ENCODE results near the gene KRT40.

KRT40 gene

GRCh38 chr17:40950176-40950575 lies 34.0 kb downstream of the KRT40 start:
- DNase-seq: no peak

DNA sequence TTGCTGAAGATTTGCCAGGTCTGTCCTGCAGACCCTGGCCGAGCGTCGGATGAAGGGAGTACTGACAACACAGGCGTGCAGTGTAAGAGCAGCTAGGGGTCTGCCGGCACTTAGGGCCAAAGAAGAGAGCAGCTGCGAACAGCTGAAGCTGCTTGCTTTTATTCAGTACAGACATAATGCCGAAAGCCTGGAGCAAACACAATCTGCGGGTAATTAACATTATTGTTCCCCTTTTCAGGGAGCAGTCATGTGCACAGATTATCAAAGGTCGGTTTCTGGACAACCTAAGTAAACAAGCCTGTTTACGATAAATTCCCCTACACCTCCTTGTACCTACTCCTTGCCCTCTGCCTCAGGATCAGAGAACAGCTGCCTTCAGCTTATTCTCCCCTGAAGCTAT lies 34.7 kb downstream of the KRT40 start:
- DNase-seq: peak; percentile 14

DNA sequence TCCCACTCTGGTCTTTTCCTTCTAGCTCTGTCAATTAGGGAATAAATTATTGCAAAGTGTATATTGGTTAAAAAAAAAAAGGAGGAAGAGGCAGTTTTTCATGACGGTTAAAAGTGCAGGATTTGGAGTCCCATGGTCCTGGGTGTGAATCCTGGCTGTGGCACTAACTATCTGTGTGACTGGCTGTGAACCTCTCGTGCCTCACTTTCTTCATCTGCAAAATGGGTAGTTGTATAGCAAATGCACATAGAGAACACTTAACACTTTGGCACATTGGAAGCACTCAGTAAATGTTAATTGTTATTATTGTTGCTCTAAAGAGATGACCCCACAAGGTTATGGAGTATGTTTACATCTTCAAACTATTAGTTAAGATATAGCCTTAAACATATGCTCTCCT lies 36.2 kb downstream of the KRT40 start:
- DNase-seq: no peak

- DNase-seq: no peak
Measured at GRCh38 chr17:40945414-40945813, 38.7 kb downstream of the KRT40 start.

GRCh38 chr17:40944531-40944930 lies 39.6 kb downstream of the KRT40 start:
- no peak for DNase-seq

GRCh38 chr17:40942553-40942952 lies 41.6 kb downstream of the KRT40 start:
- no peak for DNase-seq

DNA sequence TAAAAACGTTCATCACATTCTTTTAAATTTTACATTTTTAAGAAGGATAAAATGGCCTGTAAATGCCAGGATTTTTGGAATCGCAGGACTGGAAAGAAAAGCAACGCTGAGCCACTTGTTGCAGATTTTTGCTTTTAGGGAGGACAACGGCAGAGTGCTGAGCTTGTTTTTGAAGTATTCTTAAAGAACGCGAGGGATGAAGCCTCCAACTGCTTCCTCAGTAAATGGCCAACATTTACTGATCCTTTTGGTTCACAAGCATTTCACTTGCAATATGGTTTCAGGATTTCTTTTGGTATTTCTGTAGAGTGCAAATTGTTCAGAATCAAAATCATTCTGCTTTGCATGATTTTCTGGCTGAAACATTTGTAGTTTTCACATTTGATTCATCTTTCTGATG lies 43.9 kb downstream of the KRT40 start:
- DNase-seq: no peak

DNA sequence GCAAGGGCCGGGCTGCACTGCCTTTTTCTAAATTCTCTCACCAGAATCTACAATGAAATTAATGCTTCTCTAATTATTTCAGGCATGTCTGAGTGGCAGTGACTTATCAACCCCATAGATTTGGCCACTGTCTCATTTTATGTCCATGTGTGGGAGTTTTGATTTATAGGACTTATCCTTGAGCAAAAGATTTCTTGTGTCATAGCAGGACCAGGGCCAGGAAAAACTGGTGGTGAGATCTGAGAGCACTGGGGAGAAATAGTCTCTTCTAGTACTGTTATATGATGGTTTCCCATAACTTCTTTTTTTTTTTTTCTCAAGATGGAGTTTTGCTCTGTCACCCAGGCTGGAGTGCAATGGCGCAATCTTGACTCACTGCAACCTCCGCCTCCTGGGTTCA lies 45.1 kb downstream of the KRT40 start:
- DNase-seq: no peak

GRCh38 chr17:40937384-40937819 lies 46.7 kb downstream of the KRT40 start, which contains the start of gene KRT23:
TSS of gene KRT23 (minus strand) at chr17:40937646. CDS start at chr17:40936603, 1,043 bp downstream.
- no peak for DNase-seq

GRCh38 chr17:40936976-40937375 lies 47.1 kb downstream of the KRT40 start:
- DNase-seq: no peak

- no peak for DNase-seq
Measured at GRCh38 chr17:40936437-40936971, 47.6 kb downstream of the KRT40 start.

- DNase-seq: no peak
Measured at GRCh38 chr17:40935624-40936023, 48.5 kb downstream of the KRT40 start.

DNA sequence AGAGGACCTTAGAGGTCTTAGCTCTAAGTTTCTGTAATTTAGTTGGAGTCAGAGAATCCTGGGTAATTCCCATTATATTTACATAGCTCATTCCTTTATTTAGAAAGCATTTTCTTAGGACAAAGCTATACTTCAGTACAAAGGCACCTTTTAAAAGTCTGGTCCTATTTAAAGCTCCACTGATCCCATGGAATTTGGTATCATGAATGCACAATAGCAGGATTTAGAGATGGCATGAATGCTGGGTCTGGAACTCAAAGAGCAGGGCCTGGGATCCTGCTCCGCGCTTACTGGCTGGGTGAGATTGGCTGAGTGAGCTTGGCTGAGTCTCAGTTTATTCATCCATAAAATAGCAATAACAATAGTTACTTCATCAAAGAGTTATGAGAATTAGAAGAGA lies 51.5 kb downstream of the KRT40 start:
- DNase-seq: no peak

DNA sequence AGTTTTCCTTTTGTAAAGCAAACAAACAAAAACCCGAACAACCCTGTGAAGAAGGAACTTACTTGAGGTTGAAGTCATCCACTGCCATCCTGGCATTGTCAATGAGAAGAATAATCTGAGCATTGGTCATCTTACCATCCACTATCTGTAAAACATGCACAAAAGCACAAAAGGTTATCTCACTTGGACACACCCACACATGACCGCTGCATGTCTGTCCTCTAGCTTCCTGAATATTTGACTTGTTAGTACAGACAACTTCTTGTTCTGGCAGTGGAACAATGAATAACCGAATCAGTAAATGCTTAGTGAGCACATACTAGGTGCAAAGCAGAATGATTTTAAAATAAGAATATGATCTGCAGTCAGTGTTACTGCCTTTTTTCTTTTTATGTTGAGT lies 52.8 kb downstream of the KRT40 start:
- DNase-seq: no peak

All from DMS79 treated with DMSO at 0.1 percent for 48 hours (cell line).